Breast epithelium (tissue), 4 donors: ENCODE results near the gene ZMIZ1. TPM values are rescaled to one million over a fixed set of nuclear protein-coding genes. Genes with fewer than 3 reads are reported as not detected.

ENCODE experiments used
- DNase-seq, 2 donors: peaks; one replicate each; pipeline ENCODE4 v3.0.0-alpha.2; 2019; ENCODE audit warnings: low spot score in 2 of 2
- H3K27ac ChIP-seq, 2 donors: fragments of 200-600 bp; sonication (generic) in 1 of 2; one replicate each; pipeline ENCODE4 v1.5.1; 2016 to 2019; ENCODE audit warnings: mild to moderate bottlenecking in 1 of 2
- H3K27me3 ChIP-seq, 2 donors: fragments of 200-600 bp; sonication (generic) in 1 of 2; one replicate each; pipeline versions ENCODE4 v1.5.1 to v1.6.0; 2017 to 2019; ENCODE audit warnings: control low read depth in 1 of 2, mild to moderate bottlenecking in 1 of 2
- H3K36me3 ChIP-seq: fragments of 200-600 bp; one replicate; pipeline ENCODE4 v1.5.1; 2019
- H3K4me1 ChIP-seq, 2 donors: fragments of 200-600 bp; sonication (generic); one replicate each; pipeline ENCODE4 v1.5.1; 2016 to 2019; ENCODE audit warnings: control low read depth in 1 of 2
- H3K4me3 ChIP-seq, 3 donors: fragments of 200-600 bp; sonication (generic); 1 replicate in 2 of 3; 2 replicates in 1 of 3; pipeline ENCODE4 v1.5.1; 2016 to 2019; ENCODE audit warnings: mild to moderate bottlenecking in 3 of 3, moderate library complexity in 2 of 3
- H3K9me3 ChIP-seq, 2 donors: fragments of 200-600 bp; sonication (generic) in 1 of 2; one replicate each; pipeline ENCODE4 v1.5.1; 2016 to 2019; ENCODE audit warnings: control low read depth in 1 of 2
- POLR2A ChIP-seq: fragments of 450-650 bp; IDR thresholded peaks from one replicate; pipeline ENCODE4 v1.6.1; 2016; ENCODE audit warnings: antibody characterized with exemption, mild to moderate bottlenecking, moderate library complexity
- POLR2AphosphoS5 ChIP-seq, 3 donors: sonication (generic); formaldehyde crosslinking; IDR thresholded peaks; one replicate each; pipeline ENCODE4 v1.6.1; 2017; ENCODE audit warnings: antibody characterized with exemption in 3 of 3
- intact Hi-C: fragments of 100-400 bp; cut with DNase I; formaldehyde crosslinking; loops from one replicate; pipeline ENCODE4 v1.15.1; 2023; ENCODE audit warnings: low total_unique reads
- total RNA-seq, 3 donors: library from RNA; depleted of rRNA; stranded (reverse); fragments of >200 nt; gene quantifications; one replicate each; pipeline ENCODE4 v1.1.0, GENCODE V29; 2016
- TF ChIP-seq, protein P1 (sequence below), 3 donors: fragments of 450-650 bp; IDR thresholded peaks; one replicate each; pipeline ENCODE4 v1.5.1; 2016 to 2017; ENCODE audit warnings: antibody characterized with exemption in 3 of 3, mild to moderate bottlenecking in 3 of 3, moderate library complexity in 3 of 3

ZMIZ1 gene
- total RNA-seq, 3 donors from 2014 or later, result 34.4 to 63.7 (median 39.8) TPM

DNA sequence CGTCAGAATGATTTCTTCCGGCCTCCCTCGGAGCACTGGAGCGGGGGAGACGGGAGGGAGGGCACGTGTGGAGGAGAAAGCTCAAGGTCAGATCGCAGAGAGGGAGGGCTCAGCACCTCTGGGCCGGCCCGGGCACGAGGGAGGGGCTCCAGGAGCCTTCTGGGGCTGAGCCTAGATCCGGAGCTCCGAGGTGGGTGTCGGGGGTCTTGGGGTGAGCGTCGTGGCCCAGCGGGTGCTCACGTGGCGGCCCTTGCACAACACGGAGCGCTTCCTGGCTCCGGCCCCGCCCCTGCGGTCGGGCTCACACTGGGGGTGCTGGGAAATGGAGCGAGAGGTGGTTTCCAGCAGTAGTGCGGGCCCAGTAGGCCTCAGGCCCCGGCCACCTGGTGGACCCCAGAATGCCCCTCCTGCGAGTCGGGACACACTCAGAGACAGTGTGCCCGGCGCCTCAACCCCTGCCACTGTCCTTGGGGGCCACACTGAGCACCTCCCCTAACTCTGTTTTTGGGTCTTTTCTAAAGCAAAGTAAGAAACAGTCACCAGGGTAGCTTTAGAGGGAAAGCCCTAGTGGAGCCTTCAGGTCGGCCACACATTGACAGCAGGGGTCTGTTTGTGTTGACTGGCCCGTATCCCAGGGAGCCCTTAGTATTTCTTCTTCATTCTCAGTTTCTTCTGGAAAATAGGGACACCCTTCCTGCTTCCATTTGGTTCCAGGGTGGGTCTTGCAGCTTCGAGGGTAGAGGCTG, 279.3 kb downstream of the ZMIZ1 start:
- peak overlapping the region; percentile 85 to 88 for H3K27ac ChIP-seq
- peak overlapping the region; percentile 75 to 92 (median 86) for H3K4me3 ChIP-seq
- no peaks in the 10 kb centered on the region for H3K9me3 ChIP-seq
- no peaks in the 10 kb centered on the region for H3K27me3 ChIP-seq
- TF ChIP-seq POLR2AphosphoS5 (IDR thresholded peaks at IDR 0.05) (peak; percentile 17 to 67 (median 34)), POLR2A (no peak)
- TF ChIP-seq, protein P1, sequence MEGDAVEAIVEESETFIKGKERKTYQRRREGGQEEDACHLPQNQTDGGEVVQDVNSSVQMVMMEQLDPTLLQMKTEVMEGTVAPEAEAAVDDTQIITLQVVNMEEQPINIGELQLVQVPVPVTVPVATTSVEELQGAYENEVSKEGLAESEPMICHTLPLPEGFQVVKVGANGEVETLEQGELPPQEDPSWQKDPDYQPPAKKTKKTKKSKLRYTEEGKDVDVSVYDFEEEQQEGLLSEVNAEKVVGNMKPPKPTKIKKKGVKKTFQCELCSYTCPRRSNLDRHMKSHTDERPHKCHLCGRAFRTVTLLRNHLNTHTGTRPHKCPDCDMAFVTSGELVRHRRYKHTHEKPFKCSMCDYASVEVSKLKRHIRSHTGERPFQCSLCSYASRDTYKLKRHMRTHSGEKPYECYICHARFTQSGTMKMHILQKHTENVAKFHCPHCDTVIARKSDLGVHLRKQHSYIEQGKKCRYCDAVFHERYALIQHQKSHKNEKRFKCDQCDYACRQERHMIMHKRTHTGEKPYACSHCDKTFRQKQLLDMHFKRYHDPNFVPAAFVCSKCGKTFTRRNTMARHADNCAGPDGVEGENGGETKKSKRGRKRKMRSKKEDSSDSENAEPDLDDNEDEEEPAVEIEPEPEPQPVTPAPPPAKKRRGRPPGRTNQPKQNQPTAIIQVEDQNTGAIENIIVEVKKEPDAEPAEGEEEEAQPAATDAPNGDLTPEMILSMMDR (IDR thresholded peaks at IDR 0.05), result no peak
- no peaks in the 10 kb centered on the region for H3K4me1 ChIP-seq
- peaks cover 10% of the 10 kb centered on the region for H3K36me3 ChIP-seq
- DNase-seq, result peak; percentile 52 to 72
- intact Hi-C loops, result no loop called here

DNA sequence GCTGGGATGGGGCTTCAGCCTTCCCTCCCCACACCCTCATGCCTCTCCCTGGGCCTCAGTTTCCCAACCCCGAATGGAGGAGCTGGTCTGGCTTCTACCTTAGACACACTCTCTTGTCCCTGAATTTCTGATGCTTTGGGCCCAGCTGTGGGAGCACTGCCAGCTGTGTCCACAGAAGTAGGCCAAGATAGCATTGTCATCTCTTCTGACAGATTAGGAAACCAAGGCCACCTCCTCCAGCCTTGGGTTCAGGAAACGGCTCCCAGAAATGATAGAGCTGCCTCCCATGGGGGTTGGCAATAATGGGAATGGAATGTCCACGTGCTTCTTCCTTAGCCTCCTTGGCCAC, 279.8 kb downstream of the ZMIZ1 start:
- H3K9me3 ChIP-seq, result no peaks in the 10 kb centered on the region
- H3K27ac ChIP-seq, result peak overlapping the region; percentile 85 to 88
- intact Hi-C loops, result no loop called here
- H3K36me3 ChIP-seq, result peaks cover 10% of the 10 kb centered on the region
- no peak for DNase-seq
- peak in 1 of 3 donors; percentile 12 for TF ChIP-seq POLR2AphosphoS5 (IDR thresholded peaks at IDR 0.05)
- TF ChIP-seq POLR2A, result no peak
- H3K27me3 ChIP-seq, result no peaks in the 10 kb centered on the region
- H3K4me1 ChIP-seq, result no peaks in the 10 kb centered on the region
- peak overlapping the region; percentile 75 to 92 (median 86) for H3K4me3 ChIP-seq

DNA sequence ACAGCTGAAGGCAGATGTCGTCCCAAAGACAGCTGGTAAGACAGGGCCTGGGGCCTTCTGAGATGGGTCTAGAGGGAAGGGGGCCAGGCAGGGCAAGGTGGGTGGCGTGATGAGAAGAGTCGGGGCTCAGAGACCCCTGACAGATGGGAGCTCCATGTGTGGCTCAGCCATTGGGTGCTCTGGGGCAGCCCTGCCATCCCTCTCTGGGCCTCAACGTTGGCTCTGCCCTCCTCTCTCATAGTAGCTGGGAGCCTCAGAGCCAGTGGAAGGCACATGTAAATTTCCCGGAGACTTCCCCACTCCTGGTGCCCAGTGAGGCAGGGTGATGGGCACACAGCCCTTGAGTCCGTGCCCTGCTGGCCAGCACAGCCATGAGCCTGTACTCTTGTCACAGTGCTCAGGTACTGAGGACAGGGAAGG, 280.3 kb downstream of the ZMIZ1 start:
- no peak for DNase-seq
- H3K36me3 ChIP-seq, result peaks cover 10% of the 10 kb centered on the region
- H3K4me3 ChIP-seq, result peak overlapping the region in 1 of 3 donors; percentile 92
- no peaks in the 10 kb centered on the region for H3K4me1 ChIP-seq
- H3K9me3 ChIP-seq, result no peaks in the 10 kb centered on the region
- no peak for TF ChIP-seq POLR2AphosphoS5 (IDR thresholded peaks at IDR 0.05)
- TF ChIP-seq POLR2A, result no peak
- TF ChIP-seq, protein P1 (IDR thresholded peaks at IDR 0.05), result no peak
- intact Hi-C loops, result no loop called here
- H3K27ac ChIP-seq, result peak overlapping the region in 1 of 2 donors; percentile 85
- no peaks in the 10 kb centered on the region for H3K27me3 ChIP-seq

DNA sequence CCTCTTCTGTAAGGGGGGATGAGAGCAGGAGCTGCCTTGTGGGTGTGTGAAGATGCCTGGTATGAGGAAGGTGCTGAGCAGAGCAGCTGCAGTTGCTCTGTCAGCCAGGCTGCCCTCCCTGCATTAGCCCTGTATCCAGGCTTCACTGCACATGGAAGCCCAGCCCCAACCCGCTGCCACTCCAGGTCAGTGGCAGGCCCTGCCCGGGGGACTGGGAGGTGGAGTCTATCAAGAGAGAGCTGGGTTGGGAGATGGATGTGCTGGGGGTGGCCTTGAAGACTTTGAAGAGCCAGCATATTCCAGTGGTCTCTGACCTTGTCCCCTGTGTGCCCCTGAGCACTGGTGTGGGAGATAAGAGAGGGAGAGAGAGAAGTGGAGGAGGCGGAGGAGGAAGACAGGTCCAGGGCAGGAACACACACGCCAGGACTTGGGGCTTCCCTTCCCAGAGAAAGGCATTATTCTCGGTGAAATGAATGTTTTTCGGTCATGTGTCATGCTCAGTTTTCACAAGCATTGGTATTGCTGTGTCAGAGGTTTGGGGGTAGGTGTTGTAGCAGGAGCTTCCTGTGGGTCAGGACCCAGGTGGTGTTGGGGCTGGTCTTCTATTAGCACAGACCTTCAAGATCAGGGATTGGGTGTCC, 281.1 kb downstream of the ZMIZ1 start:
- Histone ChIP-seq H3K9me3 (no peaks in the 10 kb centered on the region), H3K4me3 (no peak overlapping the region), H3K36me3 (peaks cover 10% of the 10 kb centered on the region), H3K27ac (no peak overlapping the region), H3K4me1 (no peaks in the 10 kb centered on the region), H3K27me3 (no peaks in the 10 kb centered on the region)
- TF ChIP-seq POLR2AphosphoS5 (IDR thresholded peaks at IDR 0.05) (no peak), POLR2A (no peak)
- TF ChIP-seq, protein P1 (IDR thresholded peaks at IDR 0.05), result no peak
- DNase-seq, result no peak
- intact Hi-C loops, result no loop called here

DNA sequence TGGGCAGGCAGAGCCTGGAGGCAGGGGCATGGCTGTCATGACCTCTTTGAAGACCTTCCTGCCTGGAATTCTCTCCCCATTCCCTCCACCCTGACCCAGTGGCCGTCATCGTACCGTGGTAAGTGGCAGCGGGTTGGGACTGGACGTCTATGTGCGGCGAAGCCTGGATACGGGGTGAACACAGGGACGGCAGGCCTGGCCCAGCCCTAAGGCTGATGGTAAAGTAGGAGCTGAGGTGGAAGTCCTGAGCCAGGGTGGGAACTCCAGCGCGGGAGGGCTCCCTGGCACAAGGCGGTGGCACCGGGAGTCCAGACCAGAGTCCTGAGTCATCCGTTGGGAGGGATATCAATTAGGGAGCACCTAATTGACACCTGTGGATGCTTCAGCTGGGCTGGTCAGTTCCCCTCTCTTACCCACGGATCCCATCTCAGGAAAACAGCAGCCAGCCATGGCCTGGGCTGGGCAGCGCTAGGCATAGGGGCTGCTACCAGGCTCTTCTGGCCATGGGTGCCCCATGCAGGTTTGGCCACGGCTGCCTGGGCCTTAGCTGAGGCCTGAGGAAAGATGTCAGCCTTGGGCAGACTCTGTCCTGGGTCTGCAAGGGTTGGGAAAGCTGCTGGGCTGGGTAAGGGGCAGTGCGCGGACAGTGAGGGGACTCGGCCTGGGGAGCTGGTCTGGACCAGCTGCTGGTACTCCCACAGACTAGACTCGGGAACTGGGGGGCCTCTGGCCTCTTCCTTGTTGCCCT, 281.8 kb downstream of the ZMIZ1 start:
- H3K9me3 ChIP-seq, result no peaks in the 10 kb centered on the region
- no peak overlapping the region for H3K27ac ChIP-seq
- TF ChIP-seq, protein P1 (IDR thresholded peaks at IDR 0.05), result no peak
- TF ChIP-seq POLR2A, result no peak
- TF ChIP-seq POLR2AphosphoS5 (IDR thresholded peaks at IDR 0.05), result no peak
- H3K4me3 ChIP-seq, result no peak overlapping the region
- H3K36me3 ChIP-seq, result peaks cover 10% of the 10 kb centered on the region
- DNase-seq, result no peak
- intact Hi-C loops, result no loop called here
- H3K27me3 ChIP-seq, result no peaks in the 10 kb centered on the region
- no peaks in the 10 kb centered on the region for H3K4me1 ChIP-seq
